Subcutaneous adipose tissue (tissue), 4 donors: ENCODE data around the gene SLC9A3. TPM values are rescaled to one million over a fixed set of nuclear protein-coding genes. Genes with fewer than 3 reads are reported as not detected.

Source experiments
- total RNA-seq, 4 donors: library from RNA; depleted of rRNA; stranded (reverse); fragments of >200 nt; gene quantifications; one replicate each; pipeline ENCODE4 v1.1.0, GENCODE V29; 2016
- TF ChIP-seq, protein P1 (sequence below): fragments of 450-650 bp; IDR thresholded peaks from one replicate; pipeline ENCODE4 v1.5.1; 2016; ENCODE audit warnings: low read depth, mild to moderate bottlenecking, control low read depth, antibody characterized with exemption, moderate library complexity

The SLC9A3 gene
- total RNA-seq, 4 donors from 2014 or later, result 1.3 to 2.3 (median 1.6) TPM

DNA sequence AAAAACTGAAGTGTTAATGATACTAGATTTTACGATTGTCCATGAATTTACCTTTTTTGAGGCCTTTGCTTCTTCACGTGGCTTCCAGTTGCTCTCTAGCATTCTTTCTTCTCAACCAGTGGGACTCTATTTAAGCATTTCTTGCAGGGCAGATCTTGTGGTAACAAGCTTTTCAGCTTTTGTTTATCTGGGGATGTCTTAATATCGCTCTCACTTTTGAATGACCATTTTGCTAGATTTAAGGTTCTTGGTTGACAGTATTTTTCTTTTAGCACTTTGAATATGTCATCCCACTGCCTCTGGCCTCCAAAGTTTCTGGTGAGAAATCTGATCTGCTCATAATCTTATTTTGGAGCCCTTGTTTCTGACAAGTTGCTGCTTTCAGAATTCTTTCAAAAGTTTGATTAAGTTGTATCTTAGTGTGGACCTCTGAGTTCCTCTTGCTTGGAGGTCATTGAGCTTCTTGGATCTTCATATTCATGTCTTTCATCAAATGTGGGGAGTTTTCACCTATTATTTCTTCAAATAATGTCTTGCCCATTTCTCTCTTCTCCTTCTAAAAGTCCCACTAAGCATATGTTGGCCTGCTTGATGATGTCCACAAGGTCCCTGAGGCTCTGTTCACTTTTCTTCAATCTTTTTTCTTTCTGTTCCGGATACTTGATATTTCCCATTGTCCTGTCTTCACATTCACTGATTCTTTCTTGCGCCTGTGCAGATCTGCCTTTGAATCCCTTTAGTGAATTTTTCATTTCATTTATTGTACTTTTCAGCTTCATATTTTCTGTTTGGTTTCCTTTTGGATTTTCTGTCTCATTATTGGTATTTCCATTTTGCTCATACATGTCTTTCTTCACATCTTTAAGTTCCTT lies 72.4 kb downstream of the SLC9A3 start:
- TF ChIP-seq, protein P1, sequence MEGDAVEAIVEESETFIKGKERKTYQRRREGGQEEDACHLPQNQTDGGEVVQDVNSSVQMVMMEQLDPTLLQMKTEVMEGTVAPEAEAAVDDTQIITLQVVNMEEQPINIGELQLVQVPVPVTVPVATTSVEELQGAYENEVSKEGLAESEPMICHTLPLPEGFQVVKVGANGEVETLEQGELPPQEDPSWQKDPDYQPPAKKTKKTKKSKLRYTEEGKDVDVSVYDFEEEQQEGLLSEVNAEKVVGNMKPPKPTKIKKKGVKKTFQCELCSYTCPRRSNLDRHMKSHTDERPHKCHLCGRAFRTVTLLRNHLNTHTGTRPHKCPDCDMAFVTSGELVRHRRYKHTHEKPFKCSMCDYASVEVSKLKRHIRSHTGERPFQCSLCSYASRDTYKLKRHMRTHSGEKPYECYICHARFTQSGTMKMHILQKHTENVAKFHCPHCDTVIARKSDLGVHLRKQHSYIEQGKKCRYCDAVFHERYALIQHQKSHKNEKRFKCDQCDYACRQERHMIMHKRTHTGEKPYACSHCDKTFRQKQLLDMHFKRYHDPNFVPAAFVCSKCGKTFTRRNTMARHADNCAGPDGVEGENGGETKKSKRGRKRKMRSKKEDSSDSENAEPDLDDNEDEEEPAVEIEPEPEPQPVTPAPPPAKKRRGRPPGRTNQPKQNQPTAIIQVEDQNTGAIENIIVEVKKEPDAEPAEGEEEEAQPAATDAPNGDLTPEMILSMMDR, result no peak

DNA sequence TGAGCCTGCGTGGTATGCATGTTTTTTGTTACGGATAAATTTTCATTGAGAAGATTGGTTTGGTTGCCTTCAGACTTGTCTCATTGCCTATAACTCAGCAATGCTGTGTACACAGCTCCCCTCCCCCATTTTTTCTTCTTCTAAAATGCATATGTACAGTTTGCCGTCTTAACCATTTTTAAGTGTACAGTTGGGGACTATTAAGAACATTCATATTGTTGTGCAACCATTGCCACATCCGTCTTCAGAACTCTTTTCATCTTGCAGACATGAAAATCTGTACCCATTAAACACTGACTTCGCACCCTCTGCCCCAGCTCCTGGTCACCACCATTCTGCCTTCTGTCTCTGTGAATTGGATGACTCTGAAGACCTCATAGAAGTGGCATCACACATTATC lies 75.1 kb downstream of the SLC9A3 start:
- TF ChIP-seq, protein P1, result no peak

DNA sequence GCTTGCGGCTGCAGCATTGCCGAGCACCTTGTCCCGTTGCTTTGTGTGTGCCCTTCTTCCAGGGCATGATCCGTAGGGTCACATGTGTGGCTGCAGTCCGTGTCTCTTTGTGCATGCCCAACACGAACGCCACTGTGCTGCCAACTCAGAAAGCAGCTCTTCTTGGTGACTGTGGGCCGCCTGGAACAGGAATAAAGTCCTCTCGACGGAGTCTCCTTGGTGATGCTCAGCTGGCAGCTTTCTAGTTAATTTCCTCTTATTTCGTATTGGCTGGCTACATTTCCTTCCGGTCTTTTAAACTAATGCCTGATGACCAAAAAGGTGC lies 75.5 kb downstream of the SLC9A3 start:
- TF ChIP-seq, protein P1, result no peak

DNA sequence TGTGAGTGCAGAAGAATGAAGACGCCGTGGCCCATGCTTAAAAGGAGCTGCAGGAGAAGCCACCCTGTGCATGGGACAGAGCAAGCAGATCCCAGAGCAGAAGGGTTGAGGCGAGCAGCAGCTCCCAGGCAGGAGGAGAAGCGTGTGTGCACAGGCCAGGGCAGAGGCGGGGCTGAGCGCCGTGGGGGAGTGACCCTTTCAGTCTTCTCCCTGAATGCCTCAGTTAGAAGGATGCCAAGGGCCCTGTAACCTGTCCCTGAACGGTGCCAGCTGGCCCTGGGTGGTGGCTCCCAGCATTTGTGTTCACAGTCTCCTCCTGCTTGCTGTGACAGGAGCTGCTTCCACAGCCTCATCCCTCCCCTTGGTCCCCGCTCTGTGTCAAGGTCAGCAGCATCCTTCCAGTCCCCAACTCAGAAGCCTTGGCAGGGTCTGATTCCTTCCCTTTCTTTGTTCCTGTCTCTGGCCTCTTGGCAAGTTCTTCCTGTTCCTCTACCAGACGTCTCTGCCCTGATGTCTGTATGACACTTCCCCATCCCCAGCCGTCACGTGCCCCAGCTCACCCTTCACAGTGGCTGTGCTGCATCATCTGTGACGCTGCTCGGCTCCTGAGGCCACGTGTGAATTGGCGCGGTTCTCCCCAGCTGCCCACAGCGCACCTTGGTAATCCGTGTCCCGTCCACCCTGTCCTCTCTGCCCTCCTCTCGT lies 76.0 kb downstream of the SLC9A3 start:
- TF ChIP-seq, protein P1, result no peak

DNA sequence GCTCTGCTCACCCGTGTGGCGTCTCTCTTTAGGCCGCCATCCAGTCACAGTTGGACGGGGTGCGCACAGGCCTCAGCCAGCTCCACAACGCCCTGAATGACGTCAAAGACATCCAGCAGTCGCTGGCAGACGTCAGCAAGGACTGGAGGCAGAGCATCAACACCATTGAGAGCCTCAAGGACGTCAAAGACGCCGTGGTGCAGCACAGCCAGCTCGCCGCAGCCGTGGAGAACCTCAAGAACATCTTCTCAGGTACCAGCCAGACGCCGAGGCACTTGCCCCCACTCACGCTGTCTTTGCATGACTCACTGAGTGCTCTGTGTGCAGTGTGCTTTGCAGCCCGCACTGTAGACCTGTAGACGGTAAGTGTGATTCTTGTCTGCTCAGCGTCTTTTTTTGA lies 76.7 kb downstream of the SLC9A3 start:
- TF ChIP-seq, protein P1, result no peak

DNA sequence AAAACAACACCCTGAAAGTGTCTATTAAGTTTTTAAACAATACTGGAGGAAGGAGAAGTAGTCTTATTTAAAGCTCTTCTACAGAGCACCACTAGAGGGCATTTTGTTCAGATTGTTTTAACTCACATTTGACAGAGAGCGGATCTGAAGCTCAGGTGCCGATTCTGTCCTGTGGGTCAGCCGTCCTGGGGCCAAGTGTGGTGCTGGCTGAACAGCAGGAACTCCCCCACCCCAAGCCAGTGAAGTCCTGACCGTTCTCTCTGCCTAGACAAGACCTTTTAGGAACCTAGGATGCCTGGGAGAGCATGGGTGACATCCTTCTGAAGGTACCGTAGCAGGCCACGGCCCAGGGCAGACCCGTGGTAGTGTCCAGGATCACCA lies 77.4 kb downstream of the SLC9A3 start:
- TF ChIP-seq, protein P1, result no peak

DNA sequence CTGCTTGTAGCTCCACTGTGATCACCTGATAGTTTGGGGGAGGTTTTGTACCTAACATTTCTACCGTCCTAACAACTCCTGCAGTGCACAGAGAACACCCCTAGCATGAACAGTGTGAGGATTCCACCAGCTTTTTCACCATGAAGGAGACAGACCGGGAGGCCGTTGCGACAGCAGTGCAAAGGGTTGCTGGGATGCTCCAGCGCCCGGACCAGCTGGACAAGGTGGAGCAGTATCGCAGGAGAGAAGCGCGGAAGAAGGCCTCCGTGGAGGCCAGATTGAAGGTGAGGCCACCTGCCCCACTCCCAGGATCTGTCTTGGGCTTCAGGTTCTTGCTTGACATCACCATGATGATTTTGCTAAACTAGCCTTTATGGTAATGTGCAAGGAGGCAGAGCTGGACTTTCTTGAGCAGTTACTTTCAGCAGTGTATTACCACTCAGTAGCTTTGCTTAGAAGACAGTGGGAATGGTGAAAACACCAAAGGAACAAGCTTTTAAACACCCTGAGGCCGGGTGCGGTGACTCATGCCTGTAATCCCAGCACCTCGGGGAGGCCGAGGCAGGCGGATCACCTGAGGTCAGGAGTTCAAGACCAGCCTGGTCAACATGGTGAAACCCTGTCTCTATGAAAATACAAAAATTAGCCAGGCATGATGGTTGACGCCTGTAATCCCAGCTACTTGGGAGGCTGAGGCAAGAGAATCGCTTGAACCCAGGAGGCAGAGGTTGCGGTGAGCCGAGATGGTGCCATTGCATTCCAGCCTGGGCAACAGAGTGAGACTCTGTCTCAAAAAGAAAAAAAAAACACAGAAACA lies 78.0 kb downstream of the SLC9A3 start:
- TF ChIP-seq, protein P1, result no peak
